OCI-LY7 (cell line): ENCODE data around the gene ITSN1. TPM values are rescaled to one million over a fixed set of nuclear protein-coding genes. Genes with fewer than 3 reads are reported as not detected.

Source experiments
- BruUV-seq: library from RNA; stranded (reverse); fragments of 400-500 nt; replicated peaks from 2 replicates; lab custom pipeline; 2021; lab: Mats Ljungman, UMichigan
- CTCF ChIA-PET: fragments of 300-600 bp; sonication (Branson Sonifier 250); formaldehyde crosslinking; loops from one replicate; lab custom pipeline; 2022; ENCODE audit warnings: antibody characterized with exemption; ENCODE audit not compliant: unreplicated experiment; lab: Charles Lee
- POLR2A ChIA-PET: fragments of 300-600 bp; sonication (Branson Sonifier 250); formaldehyde crosslinking; loops from one replicate; lab custom pipeline; 2022; ENCODE audit warnings: antibody characterized with exemption; lab: Charles Lee
- DNase-seq: peaks from one replicate; pipeline ENCODE4 v3.0.0-alpha.2; 2015; ENCODE audit warnings: low spot score
- H2AFZ ChIP-seq: fragments of 200-600 bp; sonication (generic), shearing (Covaris generic); 2 replicates; pipeline ENCODE4 v1.6.1; 2014; ENCODE audit warnings: mild to moderate bottlenecking, antibody characterized with exemption, low read length, moderate library complexity
- H3K27ac ChIP-seq: fragments of 200-600 bp; sonication (generic); 2 replicates; pipeline ENCODE4 v1.5.1; 2014; ENCODE audit warnings: mixed run types, low read depth, mild to moderate bottlenecking, moderate library complexity, low read length, inconsistent platforms; ENCODE audit not compliant: poor library complexity, severe bottlenecking
- H3K36me3 ChIP-seq: fragments of 200-600 bp; sonication (generic); 2 replicates; pipeline ENCODE4 v1.6.1; 2014; ENCODE audit warnings: mild to moderate bottlenecking, antibody characterized with exemption, low read length, moderate library complexity, mixed read lengths; ENCODE audit not compliant: insufficient read depth
- H3K4me1 ChIP-seq: fragments of 200-600 bp; sonication (generic); 2 replicates; pipeline ENCODE4 v1.5.1; 2014; ENCODE audit warnings: mild to moderate bottlenecking, low read length; ENCODE audit not compliant: insufficient read depth, poor library complexity, severe bottlenecking
- H3K4me2 ChIP-seq: fragments of 200-600 bp; sonication (generic); 2 replicates; pipeline ENCODE4 v1.6.1; 2014; ENCODE audit warnings: mild to moderate bottlenecking, low read length
- H3K4me3 ChIP-seq: fragments of 200-600 bp; sonication (generic); 2 replicates; pipeline ENCODE4 v1.5.1; 2014; ENCODE audit warnings: mild to moderate bottlenecking, low read depth, low read length; ENCODE audit not compliant: poor library complexity, severe bottlenecking
- H3K79me2 ChIP-seq: fragments of 200-600 bp; sonication (generic); 2 replicates; pipeline ENCODE4 v1.6.1; 2016; ENCODE audit warnings: low read depth, mild to moderate bottlenecking, low read length, moderate library complexity, mixed read lengths; ENCODE audit not compliant: insufficient read depth
- H3K9me2 ChIP-seq: fragments of 200-600 bp; sonication (generic); 2 replicates; pipeline ENCODE4 v1.6.1; 2016; ENCODE audit warnings: mild to moderate bottlenecking, low read length, mixed read lengths; ENCODE audit not compliant: insufficient read depth
- H3K9me3 ChIP-seq: fragments of 200-600 bp; sonication (generic); 2 replicates; pipeline ENCODE4 v1.6.1; 2014; ENCODE audit warnings: mild to moderate bottlenecking, mixed run types, low read length, mixed read lengths
- H4K20me1 ChIP-seq: fragments of 200-600 bp; sonication (generic); 2 replicates; pipeline ENCODE4 v1.6.1; 2014; ENCODE audit warnings: mild to moderate bottlenecking, antibody characterized with exemption, low read length, moderate library complexity, mixed read lengths; ENCODE audit not compliant: insufficient read depth
- CTCF ChIP-seq: fragments of 200-600 bp; sonication (generic); conservative IDR thresholded peaks from 2 replicates; pipeline ENCODE4 v1.5.1; 2014; ENCODE audit warnings: mild to moderate bottlenecking, antibody characterized with exemption, low read length, moderate library complexity, mixed read lengths
- EZH2phosphoT487 ChIP-seq: fragments of 200-600 bp; sonication (generic); IDR thresholded peaks from 2 replicates; pipeline ENCODE4 v1.6.1; 2018; ENCODE audit warnings: low read depth, borderline replicate concordance, mild to moderate bottlenecking, mixed run types, antibody characterized with exemption, low read length, moderate library complexity, mixed read lengths
- intact Hi-C: fragments of 100-400 bp; cut with micrococcal nuclease; formaldehyde crosslinking; loops from one replicate; pipeline ENCODE4 v1.10.0; 2022; ENCODE audit not compliant: unreplicated experiment
- total RNA-seq, 2 experiments: library from RNA; depleted of rRNA in 1 of 2; stranded (reverse); fragments of >200 nt in 1 of 2; shearing (Covaris generic) in 1 of 2; gene quantifications; 2 replicates each; pipeline ENCODE4 v1.2.3, GENCODE V29; 2014 to 2022

The ITSN1 gene
- total RNA-seq, 2 experiments from 2014 or later: 0.60 to 5.9 TPM

- no peaks in the 10 kb centered on the region for H3K79me2 ChIP-seq
- no peak for TF ChIP-seq CTCF
- no peak for TF ChIP-seq EZH2phosphoT487
- intact Hi-C loops: no loop called here
- no peak for DNase-seq
- peaks cover 88% of the 10 kb centered on the region for H3K36me3 ChIP-seq
- H3K9me2 ChIP-seq: no peaks in the 10 kb centered on the region
- ChIA-PET POLR2A (interaction anchor here (1.2 kb wide), 1 partner anchor 8 kb away, joined by 6 read pairs; no protein-coding TSS in a partner anchor), CTCF (no interaction called here)
- no peak overlapping the region for H3K4me3 ChIP-seq
- BruUV-seq: no TSS peak
- H3K4me1 ChIP-seq: no peaks in the 10 kb centered on the region
- no peak overlapping the region for H2AFZ ChIP-seq
- H4K20me1 ChIP-seq: no peaks in the 10 kb centered on the region
- no peaks in the 10 kb centered on the region for H3K9me3 ChIP-seq
- no peak overlapping the region for H3K27ac ChIP-seq
- no peak overlapping the region for H3K4me2 ChIP-seq
These were observed 261.7 kb downstream of the ITSN1 start for GRCh38 chr21:33904041-33904440.

GRCh38 chr21:33908760-33909159 lies 266.5 kb downstream of the ITSN1 start:
- Histone ChIP-seq H4K20me1 (no peaks in the 10 kb centered on the region), H3K36me3 (peaks cover 99% of the 10 kb centered on the region), H3K4me3 (no peak overlapping the region), H3K9me3 (no peaks in the 10 kb centered on the region), H3K79me2 (peaks cover 20% of the 10 kb centered on the region), H3K4me1 (peaks cover 4% of the 10 kb centered on the region), H3K27ac (no peak overlapping the region), H3K4me2 (no peak overlapping the region), H2AFZ (no peak overlapping the region), H3K9me2 (no peaks in the 10 kb centered on the region)
- no peak for DNase-seq
- TF ChIP-seq CTCF (no peak), EZH2phosphoT487 (no peak)
- intact Hi-C loops: no loop called here
- ChIA-PET CTCF (no interaction called here), POLR2A (interaction anchor here (0.7 to 1.7 kb wide), 2 partner anchors 10 to 327 kb away, joined by 3 to 4 read pairs; no protein-coding TSS in a partner anchor)
- no TSS peak for BruUV-seq

- no peak for DNase-seq
- ChIA-PET CTCF (no interaction called here), POLR2A (no interaction called here)
- H4K20me1 ChIP-seq: no peaks in the 10 kb centered on the region
- H3K9me2 ChIP-seq: no peaks in the 10 kb centered on the region
- H3K4me1 ChIP-seq: peaks cover 13% of the 10 kb centered on the region
- TF ChIP-seq CTCF: no peak
- no peak for TF ChIP-seq EZH2phosphoT487
- BruUV-seq: no TSS peak
- no peak overlapping the region for H3K4me2 ChIP-seq
- intact Hi-C loops: no loop called here
- H2AFZ ChIP-seq: no peak overlapping the region
- H3K4me3 ChIP-seq: no peak overlapping the region
- peaks cover 97% of the 10 kb centered on the region for H3K36me3 ChIP-seq
- peaks cover 30% of the 10 kb centered on the region for H3K79me2 ChIP-seq
- no peaks in the 10 kb centered on the region for H3K9me3 ChIP-seq
- H3K27ac ChIP-seq: no peak overlapping the region
These were observed 267.5 kb downstream of the ITSN1 start for GRCh38 chr21:33909756-33910155.
